GM12865 (cell line): Measurements from ENCODE around the gene STK33.

Experiments used
- DNase-seq: peaks from one replicate; pipeline ENCODE4 v3.0.0; 2010; ENCODE audit warnings: low read depth
- H3K4me3 ChIP-seq: 2 replicates; pipeline ENCODE4 v1.5.1; 2011; ENCODE audit warnings: mild to moderate bottlenecking, low read depth, low read length, control low read depth
- CTCF ChIP-seq: IDR thresholded peaks from 2 replicates; pipeline ENCODE4 v1.5.1; 2011; ENCODE audit warnings: low read length, control low read depth, low read depth, inconsistent platforms; ENCODE audit not compliant: insufficient read depth; ENCODE audit errors: missing control alignments

The STK33 gene

GRCh38 chr11:8558436-8558835 is 35.6 kb downstream of the STK33 start:
- DNase-seq = no peak
- H3K4me3 ChIP-seq = no peak overlapping the region
- no peak for TF ChIP-seq CTCF

GRCh38 chr11:8545698-8546366 is 48.2 kb downstream of the STK33 start:
- no peak overlapping the region for H3K4me3 ChIP-seq
- no peak for TF ChIP-seq CTCF
- no peak for DNase-seq

GRCh38 chr11:8544807-8545206 is 49.2 kb downstream of the STK33 start:
- no peak overlapping the region for H3K4me3 ChIP-seq
- no peak for DNase-seq
- no peak for TF ChIP-seq CTCF

GRCh38 chr11:8543278-8543677 is 50.8 kb downstream of the STK33 start:
- TF ChIP-seq CTCF = no peak
- H3K4me3 ChIP-seq = no peak overlapping the region
- DNase-seq = no peak

- H3K4me3 ChIP-seq = no peak overlapping the region
- no peak for TF ChIP-seq CTCF
- DNase-seq = no peak
Observed at GRCh38 chr11:8541448-8541847, 52.6 kb downstream of the STK33 start.

GRCh38 chr11:8533332-8533731 is 60.7 kb downstream of the STK33 start:
- DNase-seq = peak; percentile 78

More at GRCh38 chr11:8533332-8533731, 60.7 kb downstream of the STK33 start:
- H3K4me3 ChIP-seq = no peak overlapping the region
- peak; percentile 11 for TF ChIP-seq CTCF
